Body of pancreas (tissue), 4 donors: ENCODE data around the gene EYA4.

Source experiments
- POLR2A ChIP-seq, 3 donors: fragments of 450-650 bp; IDR thresholded peaks; one replicate each; pipeline ENCODE4 v1.6.1; 2016; ENCODE audit warnings: antibody characterized with exemption in 3 of 3, mild to moderate bottlenecking in 2 of 3
- TF ChIP-seq, protein P1 (sequence below), 7 experiments: fragments of 450-650 bp in 4 of 7; fragments of 200-600 bp in 3 of 7; sonication (generic) in 3 of 7; IDR thresholded peaks; one replicate each; pipeline ENCODE4 v1.5.1; 2016 to 2019; ENCODE audit warnings: antibody characterized with exemption in 7 of 7

DNA sequence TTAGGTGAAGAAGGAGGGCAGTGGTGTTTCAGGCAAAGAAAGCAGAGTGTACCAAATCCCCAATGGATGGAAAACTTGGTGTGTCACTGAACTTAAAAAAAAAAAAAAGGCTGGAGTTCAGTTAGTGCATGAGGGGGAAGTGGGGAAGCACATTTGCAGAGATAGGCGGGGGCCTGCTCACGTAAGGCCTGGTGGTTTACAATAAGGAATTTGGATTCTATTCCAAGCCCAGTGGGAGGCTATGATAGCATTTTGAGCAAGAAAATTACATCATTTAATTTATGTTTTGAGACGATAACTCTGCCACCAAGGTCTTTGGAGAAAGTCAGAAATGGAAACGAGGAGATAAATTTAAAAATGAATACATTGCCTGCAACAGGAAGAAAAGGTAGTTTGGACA, 225.5 kb downstream of the EYA4 start:
- TF ChIP-seq, protein P1, sequence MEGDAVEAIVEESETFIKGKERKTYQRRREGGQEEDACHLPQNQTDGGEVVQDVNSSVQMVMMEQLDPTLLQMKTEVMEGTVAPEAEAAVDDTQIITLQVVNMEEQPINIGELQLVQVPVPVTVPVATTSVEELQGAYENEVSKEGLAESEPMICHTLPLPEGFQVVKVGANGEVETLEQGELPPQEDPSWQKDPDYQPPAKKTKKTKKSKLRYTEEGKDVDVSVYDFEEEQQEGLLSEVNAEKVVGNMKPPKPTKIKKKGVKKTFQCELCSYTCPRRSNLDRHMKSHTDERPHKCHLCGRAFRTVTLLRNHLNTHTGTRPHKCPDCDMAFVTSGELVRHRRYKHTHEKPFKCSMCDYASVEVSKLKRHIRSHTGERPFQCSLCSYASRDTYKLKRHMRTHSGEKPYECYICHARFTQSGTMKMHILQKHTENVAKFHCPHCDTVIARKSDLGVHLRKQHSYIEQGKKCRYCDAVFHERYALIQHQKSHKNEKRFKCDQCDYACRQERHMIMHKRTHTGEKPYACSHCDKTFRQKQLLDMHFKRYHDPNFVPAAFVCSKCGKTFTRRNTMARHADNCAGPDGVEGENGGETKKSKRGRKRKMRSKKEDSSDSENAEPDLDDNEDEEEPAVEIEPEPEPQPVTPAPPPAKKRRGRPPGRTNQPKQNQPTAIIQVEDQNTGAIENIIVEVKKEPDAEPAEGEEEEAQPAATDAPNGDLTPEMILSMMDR (IDR thresholded peaks at IDR 0.05): no peak
- TF ChIP-seq POLR2A (IDR thresholded peaks at IDR 0.05): no peak
